GM12878 (cell line): ENCODE measurements around the gene VEZF1. TPM values are rescaled to one million over a fixed set of nuclear protein-coding genes. Genes with fewer than 3 reads are reported as not detected.

Experiments used
- ATAC-seq: fragments of 200-7000 bp; cut with Tn5 transposase; 3 replicates; pipeline ENCODE4 v1.9.1; 2020; ENCODE audit warnings: mild to moderate bottlenecking, moderate library complexity
- BruUV-seq: library from RNA; stranded (reverse); fragments of 400-500 nt; replicated peaks from 2 replicates; lab custom pipeline; 2021; lab: Mats Ljungman, UMichigan
- CTCF ChIA-PET: fragments of 300-600 bp; sonication (Branson Sonifier 250); formaldehyde crosslinking; extraction: SDS; loops from one replicate; lab custom pipeline; 2021; ENCODE audit warnings: inconsistent platforms; lab: Yijun Ruan, JAX
- POLR2A ChIA-PET: fragments of 350-600 bp; formaldehyde crosslinking; extraction: SDS; loops from one replicate; lab custom pipeline; 2021; ENCODE audit warnings: inconsistent platforms; lab: Charles Lee
- RAD21 ChIA-PET: fragments of 300-600 bp; sonication (Branson Sonifier 250); formaldehyde crosslinking; loops from one replicate; lab custom pipeline; 2023; ENCODE audit warnings: antibody characterized with exemption; ENCODE audit not compliant: unreplicated experiment; lab: Charles Lee
- SMC1A ChIA-PET: fragments of 300-600 bp; sonication (Branson Sonifier 250); formaldehyde crosslinking; loops from one replicate; lab custom pipeline; 2023; ENCODE audit not compliant: unreplicated experiment, uncharacterized antibody; lab: Charles Lee
- DNase-seq: peaks from one replicate; pipeline ENCODE4 v3.0.0-alpha.2; 2011; ENCODE audit warnings: low read depth, low spot score
- FAIRE-seq: peaks from 3 replicates; lab custom pipeline; 2011; peaks lifted over from hg19 to GRCh38; lab: Jason Lieb, UNC
- H2AFZ ChIP-seq: 2 replicates; pipeline ENCODE4 v1.6.0; 2011; ENCODE audit warnings: low read depth, low read length, control low read depth; ENCODE audit not compliant: control insufficient read depth
- H3K27ac ChIP-seq: 2 replicates; pipeline ENCODE4 v1.5.1; 2011; ENCODE audit warnings: control low read depth; ENCODE audit not compliant: control insufficient read depth, insufficient read depth
- H3K27me3 ChIP-seq, 2 experiments: replicated peaks in 1 of 2; 2 replicates each; pipeline versions ENCODE4 v1.6.0 to v1.6.1; 2011; ENCODE audit warnings: low read length in 1 of 2; ENCODE audit not compliant: control insufficient read depth in 2 of 2, insufficient read depth in 2 of 2
- H3K36me3 ChIP-seq, 2 experiments: 2 replicates each; pipeline ENCODE4 v1.5.1; 2011; ENCODE audit warnings: low read length in 1 of 2; ENCODE audit not compliant: control insufficient read depth in 2 of 2, insufficient read depth in 2 of 2
- H3K4me1 ChIP-seq: 2 replicates; pipeline ENCODE4 v1.6.1; 2011; ENCODE audit warnings: mild to moderate bottlenecking, low read length, moderate library complexity, mixed read lengths; ENCODE audit not compliant: control insufficient read depth, insufficient read depth
- H3K4me2 ChIP-seq: 2 replicates; pipeline ENCODE4 v1.6.0; 2011; ENCODE audit warnings: control low read depth; ENCODE audit not compliant: control insufficient read depth, insufficient read depth
- H3K4me3 ChIP-seq: fragments of 200-600 bp; sonication (generic); 2 replicates; pipeline ENCODE4 v1.5.1; 2016
- H3K79me2 ChIP-seq: 2 replicates; pipeline ENCODE4 v1.6.0; 2011; ENCODE audit warnings: low read length; ENCODE audit not compliant: control insufficient read depth, insufficient read depth
- H3K9ac ChIP-seq: 2 replicates; pipeline ENCODE4 v1.8.0; 2011; ENCODE audit warnings: low read length, control low read depth, mixed read lengths; ENCODE audit not compliant: control insufficient read depth, insufficient read depth
- H3K9me3 ChIP-seq: replicated peaks from 3 replicates; pipeline ENCODE4 v1.5.1; 2011; ENCODE audit warnings: mild to moderate bottlenecking, low read length; ENCODE audit not compliant: control insufficient read depth, insufficient read depth
- H4K20me1 ChIP-seq: 2 replicates; pipeline ENCODE4 v1.6.0; 2011; ENCODE audit not compliant: control insufficient read depth, insufficient read depth
- CEBPZ ChIP-seq: fragments of 150-350 bp; IDR thresholded peaks from 2 replicates; pipeline ENCODE4 v1.6.1; 2016; ENCODE audit warnings: low read depth, low read length
- EP300 ChIP-seq, 2 experiments: fragments of 150-350 bp in 1 of 2; IDR thresholded peaks; 2 replicates each; pipeline ENCODE4 v1.6.1; 2011 to 2012; ENCODE audit warnings: low read depth in 2 of 2, low read length in 2 of 2, borderline replicate concordance in 1 of 2, improper control_type of control experiment in 1 of 2, inconsistent platforms in 1 of 2; ENCODE audit not compliant: control insufficient read depth in 1 of 2
- MTA2 ChIP-seq: fragments of 450-650 bp; IDR thresholded peaks from 2 replicates; pipeline ENCODE4 v1.6.1; 2016; ENCODE audit warnings: low read depth, mild to moderate bottlenecking, moderate library complexity
- PRDM15 ChIP-seq: fragments of 450-650 bp; formaldehyde crosslinking; IDR thresholded peaks from 2 replicates; pipeline ENCODE4 v1.4.0; 2020; ENCODE audit warnings: mild to moderate bottlenecking, moderate library complexity
- RELB ChIP-seq: fragments of 450-650 bp; IDR thresholded peaks from 2 replicates; pipeline ENCODE4 v1.6.1; 2017; ENCODE audit warnings: low read depth, mild to moderate bottlenecking, moderate library complexity
- STAT1 ChIP-seq: fragments of 450-650 bp; conservative IDR thresholded peaks from 2 replicates; pipeline ENCODE4 v1.6.1; 2014; ENCODE audit warnings: antibody characterized with exemption, mild to moderate bottlenecking
- ZBED1 ChIP-seq: IDR thresholded peaks from 2 replicates; pipeline ENCODE4 v1.6.1; 2016; ENCODE audit warnings: borderline replicate concordance
- WGBS: methylation state at CpG from one replicate; pipeline ENCODE4 v1.1.6; 2016; ENCODE audit warnings: low lambda C conversion rate; ENCODE audit not compliant: insufficient replicate concordance, insufficient coverage; ENCODE audit errors: missing lambda C conversion rate; 5-methylcytosine and 5-hydroxymethylcytosine counted together
- in situ Hi-C: fragments of 300-500 bp; cut with MboI; formaldehyde crosslinking; loops from 9 replicates; pipeline ENCODE4 v1.14.3; 2018; ENCODE audit warnings: mixed read lengths
- intact Hi-C: fragments of 100-400 bp; cut with micrococcal nuclease; formaldehyde crosslinking; loops from one replicate; pipeline ENCODE4 v1.14.2; 2022; ENCODE audit not compliant: unreplicated experiment
- polyA plus RNA-seq, 11 experiments: library from polyadenylated mRNA; depleted of rRNA in 4 of 11; unstranded in 6 of 11; stranded (reverse) in 5 of 11; fragments of >200 nt; fragmentation: Nextera tagmentation in 4 of 11; fragmentation: Illumina TruSeq in 1 of 11; extraction: Ambion mirVana in 4 of 11; extraction: Trizol in 1 of 11; gene quantifications; 1 replicate in 1 of 11; 2 replicates in 10 of 11; pipeline versions ENCODE4 v1.2.1 to v1.2.3, GENCODE V29; 2011 to 2016; ENCODE audit warnings: inconsistent platforms in 2 of 11, missing spikeins in 2 of 11, low read depth in 1 of 11
- total RNA-seq, 4 experiments: library from RNA; depleted of rRNA in 3 of 4; stranded (reverse); fragments of >200 nt in 3 of 4; fragmentation: Illumina TruSeq in 1 of 4; extraction: Trizol in 1 of 4; gene quantifications; 2 replicates each; pipeline versions ENCODE4 v1.2.1 to v1.2.3, GENCODE V29; 2013 to 2021

VEZF1 gene
- total and polyA plus RNA-seq, 10 of the 15 experiments (the other 5 are each of a cell fraction or from before 2014, with no cell fraction given) = 9.5 to 28.2 (median 20.3) TPM

- TF ChIP-seq PRDM15 (CRISPR knock-in tag) (no peak), MTA2 (no peak), ZBED1 (no peak), EP300 (IDR thresholded peaks at IDR 0.05; ENCODE audit: borderline replicate concordance in 1 of 2, control insufficient read depth in 1 of 2, low read depth in 2 of 2, low read length in 2 of 2) (no peak)
- TF ChIP-seq, all 136 proteins: peak for 0
Observed at GRCh38 chr17:57984936-57985674, 2.9 kb downstream of the VEZF1 start (continued).

GRCh38 chr17:57984261-57984890 lies 3.7 kb downstream of the VEZF1 start:
- no TSS peak for BruUV-seq
- DNase-seq (no peak), FAIRE-seq (no peak), ATAC-seq (no peak)
- Histone ChIP-seq H4K20me1 (peaks cover 2% of the 10 kb centered on the region; the same call in 1 of the 2 replicates), H3K4me2 (no peak overlapping the region), H2AFZ (no peak overlapping the region), H3K9ac (no peak overlapping the region), H3K4me1 (peaks cover 5% of the 10 kb centered on the region), H3K4me3 (no peak overlapping the region), H3K9me3 (no peaks in the 10 kb centered on the region), H3K79me2 (peaks cover 20% of the 10 kb centered on the region), H3K36me3 (peaks cover 0 to 6% of the 10 kb centered on the region in 2 experiments; a peak in 1 of 4 replicates), H3K27ac (no peak overlapping the region), H3K27me3 (no peaks in the 10 kb centered on the region)
- ChIA-PET RAD21 (interaction anchor here (1.1 to 3.6 kb wide), 10 partner anchors 8 to 128 kb away, joined by 3 to 55 read pairs (median 18); partner anchors contain the start of gene CUEDC1), SMC1A (interaction anchor here (0.8 to 9.3 kb wide), 16 partner anchors 9 to 128 kb away, joined by 3 to 114 read pairs (median 14); partner anchors contain the start of gene SRSF1), CTCF (interaction anchor here (0.5 to 8.8 kb wide), 11 partner anchors 9 to 136 kb away, joined by 3 to 195 read pairs (median 9); partner anchors contain the start of gene SRSF1), POLR2A (interaction anchor here (0.6 to 3.1 kb wide), 2 partner anchors 80 to 526 kb away, joined by 3 to 21 read pairs; no protein-coding TSS in a partner anchor)
- WGBS = 64% methylated on average over 4 of the region's 4 CpGs
- intact Hi-C loops (no loop called here), in situ Hi-C loops (no loop called here)
- TF ChIP-seq STAT1 = no peak
- TF ChIP-seq CEBPZ = no peak
- TF ChIP-seq RELB = no peak
